CD14-positive monocyte (primary cell): ENCODE results near the gene DIDO1. TPM values are rescaled to one million over a fixed set of nuclear protein-coding genes. Genes with fewer than 3 reads are reported as not detected.

Experiments used
- DNase-seq, 3 donors: peaks; one replicate each; pipeline ENCODE4 v3.0.0-alpha.2; 2011 to 2022
- H2AFZ ChIP-seq: 2 replicates; pipeline ENCODE4 v1.6.0; 2012; ENCODE audit warnings: mild to moderate bottlenecking, low read depth, low read length, inconsistent platforms; ENCODE audit not compliant: insufficient read depth, poor library complexity, severe bottlenecking
- H3K27ac ChIP-seq, 2 donors: 1 replicate in 1 of 2; 2 replicates in 1 of 2; pipeline ENCODE4 v1.5.1; 2012 to 2013; ENCODE audit warnings: low read length in 2 of 2, control low read depth in 1 of 2, inconsistent platforms in 1 of 2, low read depth in 1 of 2, mild to moderate bottlenecking in 1 of 2
- H3K27me3 ChIP-seq, 2 donors: one replicate each; pipeline versions ENCODE4 v1.6.0 to v1.6.1; 2011 to 2013; ENCODE audit warnings: low read length in 2 of 2; ENCODE audit not compliant: control insufficient read depth in 2 of 2, insufficient read depth in 2 of 2
- H3K36me3 ChIP-seq, 2 donors: replicated peaks in 1 of 2; 1 replicate in 1 of 2; 2 replicates in 1 of 2; pipeline versions ENCODE4 v1.5.1 to v1.6.1; 2012 to 2013; ENCODE audit warnings: low read length in 2 of 2, control low read depth in 1 of 2, inconsistent platforms in 1 of 2, mild to moderate bottlenecking in 1 of 2; ENCODE audit not compliant: insufficient read depth in 2 of 2, control insufficient read depth in 1 of 2
- H3K4me1 ChIP-seq, 2 donors: 1 replicate in 1 of 2; 2 replicates in 1 of 2; pipeline versions ENCODE4 v1.5.1 to v1.6.1; 2012 to 2013; ENCODE audit warnings: low read length in 2 of 2, control low read depth in 1 of 2, inconsistent platforms in 1 of 2, mild to moderate bottlenecking in 1 of 2, moderate library complexity in 1 of 2; ENCODE audit not compliant: insufficient read depth in 2 of 2, control insufficient read depth in 1 of 2
- H3K4me2 ChIP-seq: replicated peaks from 2 replicates; pipeline ENCODE3; 2012; ENCODE audit warnings: low read length, moderate library complexity, mild to moderate bottlenecking; ENCODE audit not compliant: poor library complexity, severe bottlenecking; ENCODE audit errors: extremely low read depth
- H3K4me3 ChIP-seq, 3 experiments: fragments of 200-600 bp in 1 of 3; sonication (generic) in 1 of 3; replicated peaks in 1 of 3; 1 replicate in 2 of 3; 2 replicates in 1 of 3; pipeline ENCODE4 v1.5.1; 2011 to 2013; ENCODE audit warnings: low read length in 3 of 3, mild to moderate bottlenecking in 3 of 3, control low read depth in 2 of 3, low read depth in 2 of 3, inconsistent platforms in 1 of 3, moderate library complexity in 1 of 3
- H3K79me2 ChIP-seq: 2 replicates; pipeline ENCODE4 v1.6.0; 2012; ENCODE audit warnings: mild to moderate bottlenecking, control low read depth, inconsistent platforms, low read length, moderate library complexity; ENCODE audit not compliant: insufficient read depth
- H3K9ac ChIP-seq: 2 replicates; pipeline ENCODE4 v1.6.0; 2017; ENCODE audit warnings: low read length, mild to moderate bottlenecking; ENCODE audit not compliant: insufficient read depth, poor library complexity, severe bottlenecking
- H3K9me3 ChIP-seq, 2 donors: replicated peaks in 1 of 2; 1 replicate in 1 of 2; 2 replicates in 1 of 2; pipeline versions ENCODE4 v1.5.1 to v1.6.1; 2012 to 2013; ENCODE audit warnings: low read length in 2 of 2, control low read depth in 1 of 2; ENCODE audit not compliant: control insufficient read depth in 1 of 2, insufficient read depth in 1 of 2
- H4K20me1 ChIP-seq: 2 replicates; pipeline ENCODE4 v1.6.0; 2012; ENCODE audit warnings: mild to moderate bottlenecking, low read length, control low read depth, moderate library complexity; ENCODE audit not compliant: insufficient read depth
- H3K27ac Mint-ChIP-seq, 7 donors: one replicate each; pipeline ENCODE4 v1.8.0; 2020; ENCODE audit warnings: mild to moderate bottlenecking in 7 of 7, mixed read lengths in 7 of 7, moderate library complexity in 6 of 7, inconsistent platforms in 2 of 7
- H3K27me3 Mint-ChIP-seq, 3 donors: one replicate each; pipeline ENCODE4 v1.8.0; 2021 to 2022; ENCODE audit warnings: low read depth in 3 of 3, mild to moderate bottlenecking in 3 of 3, mixed read lengths in 3 of 3, moderate library complexity in 3 of 3, inconsistent platforms in 1 of 3
- H3K36me3 Mint-ChIP-seq, 2 donors: one replicate each; pipeline ENCODE4 v1.8.0; 2020; ENCODE audit warnings: mixed read lengths in 2 of 2, inconsistent platforms in 1 of 2, mild to moderate bottlenecking in 1 of 2
- H3K4me1 Mint-ChIP-seq: one replicate; pipeline ENCODE4 v1.8.0; 2020; ENCODE audit warnings: mild to moderate bottlenecking, mixed read lengths
- H3K4me3 Mint-ChIP-seq, 2 donors: one replicate each; pipeline ENCODE4 v1.8.0; 2020; ENCODE audit warnings: mild to moderate bottlenecking in 2 of 2, mixed read lengths in 2 of 2, moderate library complexity in 1 of 2
- H3K9me3 Mint-ChIP-seq, 7 donors: one replicate each; pipeline ENCODE4 v1.8.0; 2020 to 2022; ENCODE audit warnings: mixed read lengths in 7 of 7, mild to moderate bottlenecking in 6 of 7, moderate library complexity in 6 of 7, inconsistent platforms in 2 of 7
- CTCF ChIP-seq: fragments of 200-600 bp; IDR thresholded peaks from one replicate; pipeline ENCODE4 v1.8.0; 2022; ENCODE audit warnings: antibody characterized with exemption, mild to moderate bottlenecking
- WGBS: methylation state at CpG from one replicate; pipeline ENCODE4 v1.1.5; 2013; ENCODE audit warnings: missing lambda C conversion rate; ENCODE audit not compliant: insufficient coverage; 5-methylcytosine and 5-hydroxymethylcytosine counted together
- intact Hi-C, 2 donors: fragments of 100-400 bp; cut with micrococcal nuclease; formaldehyde crosslinking; loops; one replicate each; pipeline versions ENCODE4 v1.15.0 to v1.15.1; 2023
- polyA plus RNA-seq, 3 donors: library from polyadenylated mRNA; depleted of rRNA in 1 of 3; unstranded in 2 of 3; stranded (reverse) in 1 of 3; fragments of 300-500 nt in 2 of 3; fragments of >200 nt in 1 of 3; fragmentation: Illumina TruSeq in 2 of 3; gene quantifications; 1 replicate in 2 of 3; 2 replicates in 1 of 3; pipeline ENCODE4 v1.2.3, GENCODE V29; 2012 to 2021

The DIDO1 gene
- polyA plus RNA-seq, 3 donors, result 8.5 to 23.8 (median 12.9) TPM

GRCh38 chr20:62956387-62957135, 30.3 kb upstream of the DIDO1 start:
- peak overlapping the region in 2 of 7 donors; percentile 35 to 41 for H3K27ac Mint-ChIP-seq
- H3K27me3 ChIP-seq, result no peaks in the 10 kb centered on the region
- H3K4me1 Mint-ChIP-seq, result peaks cover 47% of the 10 kb centered on the region
- peaks cover 40 to 41% of the 10 kb centered on the region in 2 donors for H3K4me1 ChIP-seq
- no peaks in the 10 kb centered on the region for H3K9me3 ChIP-seq
- peaks cover 0 to 10% of the 10 kb centered on the region in 2 donors for H3K36me3 ChIP-seq
- H3K36me3 Mint-ChIP-seq, result peaks cover 13 to 26% of the 10 kb centered on the region in 2 donors
- no peaks in the 10 kb centered on the region for H3K9me3 Mint-ChIP-seq
- H3K4me3 ChIP-seq, result no peak overlapping the region
- peaks cover 0 to 2% (median 0%) of the 10 kb centered on the region in 3 donors for H3K27me3 Mint-ChIP-seq
- intact Hi-C loops, result no loop called here
- TF ChIP-seq CTCF, result no peak
- H4K20me1 ChIP-seq, result no peaks in the 10 kb centered on the region
- no peak overlapping the region for H3K4me3 Mint-ChIP-seq
- DNase-seq, result no peak
- H3K9ac ChIP-seq, result no peak overlapping the region
- H3K4me2 ChIP-seq, result no peak overlapping the region
- H3K27ac ChIP-seq, result no peak overlapping the region
- no peak overlapping the region for H2AFZ ChIP-seq
- WGBS, result 95% methylated on average over 20 of the region's 25 CpGs
- H3K79me2 ChIP-seq, result peaks cover 15% of the 10 kb centered on the region

- H2AFZ ChIP-seq, result no peak overlapping the region
- H3K79me2 ChIP-seq, result peaks cover 22% of the 10 kb centered on the region
- H3K4me1 ChIP-seq, result peaks cover 43 to 47% of the 10 kb centered on the region in 2 donors
- Mint-ChIP-seq H3K27ac (peak overlapping the region in 3 of 7 donors; percentile 3 to 41 (median 30)), H3K4me1 (peaks cover 53% of the 10 kb centered on the region), H3K4me3 (no peak overlapping the region), H3K36me3 (peaks cover 13 to 24% of the 10 kb centered on the region in 2 donors), H3K27me3 (peaks cover 0 to 2% (median 0%) of the 10 kb centered on the region in 3 donors), H3K9me3 (no peaks in the 10 kb centered on the region)
- H3K27me3 ChIP-seq, result no peaks in the 10 kb centered on the region
- no peaks in the 10 kb centered on the region for H3K9me3 ChIP-seq
- TF ChIP-seq CTCF, result no peak
- 85% methylated on average over 18 of the region's 23 CpGs for WGBS
- peaks cover 0 to 10% of the 10 kb centered on the region in 2 donors for H3K36me3 ChIP-seq
- H3K9ac ChIP-seq, result no peak overlapping the region
- no peak overlapping the region for H3K4me2 ChIP-seq
- no peak overlapping the region for H3K27ac ChIP-seq
- H3K4me3 ChIP-seq, result no peak overlapping the region
- intact Hi-C loops, result no loop called here
- DNase-seq, result no peak
- H4K20me1 ChIP-seq, result no peaks in the 10 kb centered on the region
These were observed 29.4 kb upstream of the DIDO1 start for GRCh38 chr20:62955519-62956386.
